GM10248 (cell line): ENCODE measurements around the gene PCYT1B.

Source experiments
- CTCF ChIA-PET: fragments of 300-600 bp; sonication (Branson Sonifier 250); formaldehyde crosslinking; extraction: SDS; loops from one replicate; lab custom pipeline; 2021; ENCODE audit warnings: antibody characterized with exemption; lab: Yijun Ruan, JAX
- POLR2A ChIA-PET: fragments of 350-650 bp; sonication (Branson Sonifier 250); formaldehyde crosslinking; extraction: SDS; loops from one replicate; lab custom pipeline; 2020; ENCODE audit warnings: antibody characterized with exemption; lab: Yijun Ruan, JAX
- DNase-seq: peaks from one replicate; pipeline ENCODE4 v3.0.0; 2012; ENCODE audit errors: extremely low spot score
- CTCF ChIP-seq: IDR thresholded peaks from 2 replicates; pipeline ENCODE4 v1.5.1; 2012; ENCODE audit warnings: mild to moderate bottlenecking, low read depth; ENCODE audit errors: extremely low read depth, missing control alignments, control extremely low read depth

The PCYT1B gene

DNA sequence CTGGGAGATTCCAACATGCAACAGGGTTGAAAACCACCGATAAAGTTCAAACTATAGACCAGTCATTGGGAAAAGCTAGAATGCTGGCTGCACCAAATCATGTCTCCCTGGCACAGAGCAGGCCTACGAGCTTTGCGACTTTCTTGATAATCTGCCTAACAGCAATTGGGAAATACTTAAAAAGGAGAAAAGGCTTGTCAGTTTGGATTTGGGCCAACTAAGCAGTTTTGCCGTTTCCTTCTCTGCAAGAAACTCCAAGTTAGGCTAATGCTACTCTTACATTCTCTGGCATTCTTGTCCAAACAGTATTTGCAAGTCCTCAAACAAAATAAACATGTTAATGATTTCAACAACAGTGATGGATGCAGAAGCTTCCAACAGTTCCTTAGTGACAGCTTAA is 94.1 kb downstream of the PCYT1B start:
- ChIA-PET CTCF (no interaction called here), POLR2A (no interaction called here)
- DNase-seq: no peak
- TF ChIP-seq CTCF: no peak

DNA sequence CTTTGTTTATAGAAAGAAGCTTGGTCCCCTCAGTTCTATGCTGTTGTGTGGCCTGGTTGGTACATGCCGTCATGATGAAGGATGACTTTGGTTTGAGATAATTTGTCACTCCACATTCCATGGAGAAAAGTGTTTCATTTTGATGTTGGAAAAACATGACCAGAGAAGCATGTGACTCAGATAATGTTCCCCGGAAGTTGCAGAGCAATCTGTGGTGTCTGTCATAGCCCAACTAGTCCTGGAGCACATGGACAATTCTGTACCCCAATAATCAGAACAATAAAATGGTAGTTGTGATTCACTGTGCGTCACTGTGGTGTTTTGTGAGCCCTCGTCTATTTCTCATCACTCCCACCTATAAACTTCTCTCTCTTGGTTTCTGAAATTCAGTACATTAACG is 97.0 kb downstream of the PCYT1B start:
- ChIA-PET POLR2A (no interaction called here), CTCF (interaction anchor here (1.3 to 1.4 kb wide), 2 partner anchors 10 to 179 kb away, joined by 3 to 4 read pairs; no protein-coding TSS in a partner anchor)
- no peak for TF ChIP-seq CTCF
- no peak for DNase-seq

DNA sequence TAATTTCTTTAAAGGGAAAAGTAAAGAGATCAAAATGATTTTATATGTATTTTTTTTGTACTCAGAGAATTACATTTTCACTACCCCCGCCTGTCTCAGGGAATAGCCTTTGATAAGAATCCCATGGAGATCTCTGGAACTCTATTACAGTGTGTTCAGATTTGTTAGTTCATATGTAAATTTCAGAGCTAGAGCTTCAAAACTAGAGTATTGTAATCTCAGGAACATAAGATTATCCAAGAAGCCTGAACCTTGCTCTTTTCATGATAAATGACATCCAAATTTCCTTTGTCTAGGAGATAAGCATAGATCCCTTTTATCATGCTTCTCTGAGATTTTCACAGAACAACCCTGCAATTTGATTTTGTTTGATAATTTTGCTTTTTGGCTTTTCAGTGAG is 99.2 kb downstream of the PCYT1B start:
- ChIA-PET CTCF (interaction anchor here (0.9 to 1.5 kb wide), 3 partner anchors 22 to 177 kb away, joined by 3 to 4 read pairs (median 3); no protein-coding TSS in a partner anchor), POLR2A (no interaction called here)
- no peak for TF ChIP-seq CTCF
- no peak for DNase-seq

GRCh38 chrX:24542756-24543155 is 104.4 kb downstream of the PCYT1B start:
- ChIA-PET CTCF (no interaction called here), POLR2A (no interaction called here)
- no peak for DNase-seq
- TF ChIP-seq CTCF: no peak

DNA sequence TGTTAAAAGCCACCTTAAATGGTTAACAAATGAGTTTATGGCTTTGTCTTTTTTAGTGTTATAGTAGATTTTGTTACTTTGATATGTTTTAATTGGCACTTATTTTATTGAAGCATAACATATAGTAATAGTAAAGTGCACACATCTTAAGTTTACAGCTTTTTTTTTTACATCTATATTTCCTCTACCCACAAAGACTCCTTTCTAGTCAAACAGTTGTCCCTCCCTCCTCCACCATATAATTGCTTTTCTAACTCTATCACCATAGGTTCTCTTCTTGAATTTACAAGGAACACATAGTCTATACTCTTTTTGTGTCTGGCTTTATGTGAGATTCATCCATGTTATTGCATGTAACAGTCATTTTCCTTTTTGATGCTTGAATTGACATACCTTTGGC is 110.6 kb downstream of the PCYT1B start:
- POLR2A ChIA-PET: no interaction called here
- CTCF ChIA-PET: no interaction called here
- no peak for TF ChIP-seq CTCF
- DNase-seq: no peak

DNA sequence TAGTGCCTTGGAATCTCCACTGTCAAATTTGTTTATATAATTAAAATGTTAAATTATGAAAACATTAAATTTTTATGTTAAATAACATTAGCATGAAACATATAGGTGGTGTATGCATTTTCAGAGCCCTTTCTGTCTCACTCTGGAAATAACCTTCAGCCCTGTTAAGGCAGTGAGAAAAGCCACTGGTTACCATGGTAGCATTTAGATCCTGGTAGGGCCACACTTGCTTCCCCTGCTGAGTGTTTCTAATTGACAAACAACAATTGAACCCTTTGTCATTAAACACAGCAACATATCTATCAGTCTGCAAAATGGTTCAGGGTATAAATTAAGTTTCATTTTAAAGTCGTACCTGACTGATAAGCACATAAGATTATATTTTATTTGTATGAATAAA is 118.5 kb downstream of the PCYT1B start:
- CTCF ChIA-PET: no interaction called here
- no peak for DNase-seq
- no peak for TF ChIP-seq CTCF
- POLR2A ChIA-PET: no interaction called here

DNA sequence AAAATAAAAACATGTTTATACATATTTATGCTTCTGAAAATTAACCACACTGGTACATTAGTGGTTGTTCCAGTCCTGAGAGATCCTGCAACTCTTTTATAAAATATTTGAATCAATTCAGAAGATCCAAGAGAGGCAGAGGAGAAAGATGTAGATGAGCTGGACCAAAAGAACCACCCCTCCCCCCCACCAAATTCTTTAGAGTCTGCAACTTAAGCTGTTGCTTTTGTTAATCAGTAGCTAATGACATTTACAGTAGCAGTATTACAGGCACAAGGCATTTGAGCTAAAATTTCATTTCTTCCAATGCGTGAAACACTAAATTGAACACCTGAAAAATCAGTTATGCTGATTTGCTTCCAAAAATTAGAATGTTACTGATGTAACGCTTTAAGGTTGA is 120.5 kb downstream of the PCYT1B start:
- TF ChIP-seq CTCF: no peak
- no peak for DNase-seq
- ChIA-PET CTCF (interaction anchor here (1.2 kb wide), 1 partner anchor 8 kb away, joined by 3 read pairs; no protein-coding TSS in a partner anchor), POLR2A (no interaction called here)
